ENCODE measurements around the gene IRX3.
"Not testable (repeated sequence)": the region's sequence is repeated elsewhere in the genome, so short reads cannot be mapped to it uniquely, and the experiment has no call there.

The IRX3 gene

DNA sequence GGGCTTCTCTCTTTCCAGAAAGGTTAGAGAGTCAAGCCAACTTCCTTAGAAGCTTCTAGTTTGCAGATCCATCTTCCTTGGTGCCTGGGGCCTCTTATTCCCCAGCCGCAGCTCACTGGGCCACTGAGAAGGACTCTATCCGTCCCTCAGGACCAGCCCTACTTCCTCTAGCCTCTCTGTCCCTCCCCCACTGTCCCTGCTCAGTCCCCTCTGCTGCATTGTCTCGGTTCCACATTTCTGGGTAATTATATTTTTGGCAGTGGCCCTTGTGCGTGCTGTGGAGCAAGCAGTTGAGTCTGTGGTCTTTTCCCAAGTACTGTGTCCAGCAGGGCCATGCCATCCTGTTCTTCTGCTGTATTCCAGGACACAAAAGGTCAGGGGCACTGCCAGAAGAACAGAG is 17.8 kb downstream of the IRX3 start:
- Histone ChIP-seq H3K9me3 (ENCODE audit: control insufficient read depth in 1 of 2, low read length in 2 of 2) (peaks cover 0 to 7% of the 10 kb centered on the region in 2 donors), H3K36me3 (ENCODE audit: control insufficient read depth in 1 of 2, insufficient read depth in 2 of 2, low read length in 2 of 2) (no peaks in the 10 kb centered on the region), H3K4me3 (ENCODE audit: low read depth in 1 of 2, low read length in 2 of 2) (no peak overlapping the region), H3K27me3 (ENCODE audit: low read depth, low read length) (no peaks in the 10 kb centered on the region), H3K27ac (ENCODE audit: low read length) (no peak overlapping the region), H3K4me1 (ENCODE audit: control insufficient read depth in 1 of 2, insufficient read depth in 2 of 2, low read length in 2 of 2) (no peaks in the 10 kb centered on the region)

DNA sequence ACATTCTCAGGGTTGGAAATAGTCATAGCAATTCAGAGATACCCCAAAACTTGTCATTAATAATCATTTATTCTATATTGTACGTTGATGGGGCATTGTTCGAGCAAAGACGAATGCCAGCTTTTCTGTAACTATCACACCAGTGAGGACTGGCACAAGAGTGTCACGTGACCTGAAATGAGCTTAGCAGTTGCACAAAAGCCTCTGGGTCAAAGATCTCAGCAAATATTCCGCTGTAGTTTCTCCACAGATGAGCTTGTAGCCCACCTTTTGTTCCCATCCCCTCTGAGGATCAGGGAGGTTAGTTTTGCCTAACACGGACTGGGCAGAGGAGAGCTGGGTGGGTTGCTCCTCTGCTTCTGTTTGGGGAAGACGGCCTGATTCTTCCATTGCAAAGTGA is 18.2 kb downstream of the IRX3 start:
- Histone ChIP-seq H3K27me3 (ENCODE audit: low read depth, low read length) (no peaks in the 10 kb centered on the region), H3K36me3 (ENCODE audit: control insufficient read depth in 1 of 2, insufficient read depth in 2 of 2, low read length in 2 of 2) (no peaks in the 10 kb centered on the region), H3K4me3 (ENCODE audit: low read depth in 1 of 2, low read length in 2 of 2) (no peak overlapping the region), H3K27ac (ENCODE audit: low read length) (no peak overlapping the region), H3K9me3 (ENCODE audit: control insufficient read depth in 1 of 2, low read length in 2 of 2) (peaks cover 0 to 7% of the 10 kb centered on the region in 2 donors), H3K4me1 (ENCODE audit: control insufficient read depth in 1 of 2, insufficient read depth in 2 of 2, low read length in 2 of 2) (no peaks in the 10 kb centered on the region)

GRCh38 chr16:54266363-54266955 is 20.1 kb downstream of the IRX3 start:
- H3K27ac ChIP-seq (ENCODE audit: low read length) = no peak overlapping the region
- H3K27me3 ChIP-seq (ENCODE audit: low read depth, low read length) = no peaks in the 10 kb centered on the region
- no peak overlapping the region for H3K4me3 ChIP-seq (ENCODE audit: low read depth in 1 of 2, low read length in 2 of 2)
- H3K36me3 ChIP-seq (ENCODE audit: control insufficient read depth in 1 of 2, insufficient read depth in 2 of 2, low read length in 2 of 2) = no peaks in the 10 kb centered on the region
- H3K4me1 ChIP-seq (ENCODE audit: control insufficient read depth in 1 of 2, insufficient read depth in 2 of 2, low read length in 2 of 2) = no peaks in the 10 kb centered on the region
- peaks cover 0 to 4% of the 10 kb centered on the region in 2 donors for H3K9me3 ChIP-seq (ENCODE audit: control insufficient read depth in 1 of 2, low read length in 2 of 2)

GRCh38 chr16:54265575-54266107 is 20.9 kb downstream of the IRX3 start:
- Histone ChIP-seq H3K9me3 (ENCODE audit: control insufficient read depth in 1 of 2, low read length in 2 of 2) (peaks cover 0 to 4% of the 10 kb centered on the region in 2 donors), H3K27ac (ENCODE audit: low read length) (no peak overlapping the region), H3K4me1 (ENCODE audit: control insufficient read depth in 1 of 2, insufficient read depth in 2 of 2, low read length in 2 of 2) (no peaks in the 10 kb centered on the region), H3K36me3 (ENCODE audit: control insufficient read depth in 1 of 2, insufficient read depth in 2 of 2, low read length in 2 of 2) (no peaks in the 10 kb centered on the region), H3K27me3 (ENCODE audit: low read depth, low read length) (no peaks in the 10 kb centered on the region), H3K4me3 (ENCODE audit: low read depth in 1 of 2, low read length in 2 of 2) (no peak overlapping the region)

DNA sequence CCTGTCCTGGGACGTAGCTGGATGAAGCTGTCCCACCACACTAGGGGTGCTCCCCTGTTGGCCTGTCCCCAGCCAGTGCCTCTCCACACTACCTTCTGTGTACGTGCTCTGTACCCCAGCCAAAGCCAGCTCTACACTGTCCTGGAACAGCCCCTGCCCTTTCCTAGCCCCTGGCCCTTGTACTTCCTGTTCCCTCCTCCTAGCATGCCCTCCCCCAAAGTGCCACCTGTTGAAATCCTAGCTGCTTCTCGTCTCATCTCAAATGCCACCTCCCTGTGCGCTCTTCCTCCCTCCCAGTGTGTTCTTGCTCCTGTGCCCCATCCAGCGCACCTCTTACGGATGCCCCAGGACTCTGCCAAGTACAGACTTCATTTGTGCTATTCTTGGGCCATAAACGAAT is 33.5 kb downstream of the IRX3 start:
- H3K36me3 ChIP-seq (ENCODE audit: control insufficient read depth in 1 of 2, insufficient read depth in 2 of 2, low read length in 2 of 2) = no peaks in the 10 kb centered on the region
- H3K4me3 ChIP-seq (ENCODE audit: low read depth in 1 of 2, low read length in 2 of 2) = no peak overlapping the region
- H3K27ac ChIP-seq (ENCODE audit: low read length) = no peak overlapping the region
- no peaks in the 10 kb centered on the region for H3K9me3 ChIP-seq (ENCODE audit: control insufficient read depth in 1 of 2, low read length in 2 of 2)
- H3K27me3 ChIP-seq (ENCODE audit: low read depth, low read length) = no peaks in the 10 kb centered on the region
- H3K4me1 ChIP-seq (ENCODE audit: control insufficient read depth in 1 of 2, insufficient read depth in 2 of 2, low read length in 2 of 2) = no peaks in the 10 kb centered on the region

GRCh38 chr16:54248863-54249710 is 37.5 kb downstream of the IRX3 start:
- H3K27ac ChIP-seq (ENCODE audit: low read length) = no peak overlapping the region
- no peaks in the 10 kb centered on the region for H3K9me3 ChIP-seq (ENCODE audit: control insufficient read depth in 1 of 2, low read length in 2 of 2)

GRCh38 chr16:54247705-54248104 is 38.9 kb downstream of the IRX3 start:
- H3K9me3 ChIP-seq (ENCODE audit: control insufficient read depth in 1 of 2, low read length in 2 of 2); H3K27me3 ChIP-seq (ENCODE audit: low read depth, low read length); H3K27ac ChIP-seq (ENCODE audit: low read length); H3K4me3 ChIP-seq (ENCODE audit: low read depth in 1 of 2, low read length in 2 of 2); H3K36me3 ChIP-seq (ENCODE audit: control insufficient read depth in 1 of 2, insufficient read depth in 2 of 2, low read length in 2 of 2); H3K4me1 ChIP-seq (ENCODE audit: control insufficient read depth in 1 of 2, insufficient read depth in 2 of 2, low read length in 2 of 2): not testable (repeated sequence)

More at GRCh38 chr16:54248863-54249710, 37.5 kb downstream of the IRX3 start:
- Histone ChIP-seq H3K4me1 (ENCODE audit: control insufficient read depth in 1 of 2, insufficient read depth in 2 of 2, low read length in 2 of 2) (no peaks in the 10 kb centered on the region), H3K27me3 (ENCODE audit: low read depth, low read length) (no peaks in the 10 kb centered on the region), H3K4me3 (ENCODE audit: low read depth in 1 of 2, low read length in 2 of 2) (no peak overlapping the region), H3K36me3 (ENCODE audit: control insufficient read depth in 1 of 2, insufficient read depth in 2 of 2, low read length in 2 of 2) (no peaks in the 10 kb centered on the region)

DNA sequence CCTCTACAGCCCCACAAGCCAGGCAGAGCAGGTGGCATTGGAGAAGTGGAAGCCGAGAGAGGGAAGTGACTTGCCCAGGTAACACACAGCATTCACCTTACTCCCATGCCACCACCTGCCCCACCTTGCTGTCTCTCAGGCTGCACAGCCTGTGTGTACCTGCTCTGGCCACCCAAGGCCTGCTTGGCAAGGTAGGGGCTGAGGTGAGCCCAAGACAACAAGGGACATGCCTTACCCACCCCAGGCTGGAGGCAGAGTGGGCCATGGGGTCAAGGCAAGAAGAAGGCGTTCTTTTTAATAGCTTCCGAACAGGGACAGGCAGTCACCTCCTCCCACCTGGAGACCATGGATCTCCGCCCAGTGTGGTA is 40.1 kb downstream of the IRX3 start:
- Histone ChIP-seq H3K27me3 (ENCODE audit: low read depth, low read length) (no peaks in the 10 kb centered on the region), H3K27ac (ENCODE audit: low read length) (no peak overlapping the region), H3K36me3 (ENCODE audit: control insufficient read depth in 1 of 2, insufficient read depth in 2 of 2, low read length in 2 of 2) (no peaks in the 10 kb centered on the region), H3K4me3 (ENCODE audit: low read depth in 1 of 2, low read length in 2 of 2) (no peak overlapping the region), H3K9me3 (ENCODE audit: control insufficient read depth in 1 of 2, low read length in 2 of 2) (no peaks in the 10 kb centered on the region), H3K4me1 (ENCODE audit: control insufficient read depth in 1 of 2, insufficient read depth in 2 of 2, low read length in 2 of 2) (no peaks in the 10 kb centered on the region)

GRCh38 chr16:54245788-54246453 is 40.7 kb downstream of the IRX3 start:
- Histone ChIP-seq H3K9me3 (ENCODE audit: control insufficient read depth in 1 of 2, low read length in 2 of 2) (no peaks in the 10 kb centered on the region), H3K36me3 (ENCODE audit: control insufficient read depth in 1 of 2, insufficient read depth in 2 of 2, low read length in 2 of 2) (no peaks in the 10 kb centered on the region), H3K27me3 (ENCODE audit: low read depth, low read length) (no peaks in the 10 kb centered on the region), H3K4me3 (ENCODE audit: low read depth in 1 of 2, low read length in 2 of 2) (no peak overlapping the region), H3K4me1 (ENCODE audit: control insufficient read depth in 1 of 2, insufficient read depth in 2 of 2, low read length in 2 of 2) (peaks cover 0 to 2% of the 10 kb centered on the region in 2 donors), H3K27ac (ENCODE audit: low read length) (no peak overlapping the region)

- Histone ChIP-seq H3K4me1 (ENCODE audit: control insufficient read depth in 1 of 2, insufficient read depth in 2 of 2, low read length in 2 of 2) (peaks cover 0 to 15% of the 10 kb centered on the region in 2 donors), H3K9me3 (ENCODE audit: control insufficient read depth in 1 of 2, low read length in 2 of 2) (no peaks in the 10 kb centered on the region), H3K27ac (ENCODE audit: low read length) (no peak overlapping the region), H3K27me3 (ENCODE audit: low read depth, low read length) (no peaks in the 10 kb centered on the region), H3K36me3 (ENCODE audit: control insufficient read depth in 1 of 2, insufficient read depth in 2 of 2, low read length in 2 of 2) (no peaks in the 10 kb centered on the region), H3K4me3 (ENCODE audit: low read depth in 1 of 2, low read length in 2 of 2) (no peak overlapping the region)
Observed at GRCh38 chr16:54244061-54244886, 42.3 kb downstream of the IRX3 start.

DNA sequence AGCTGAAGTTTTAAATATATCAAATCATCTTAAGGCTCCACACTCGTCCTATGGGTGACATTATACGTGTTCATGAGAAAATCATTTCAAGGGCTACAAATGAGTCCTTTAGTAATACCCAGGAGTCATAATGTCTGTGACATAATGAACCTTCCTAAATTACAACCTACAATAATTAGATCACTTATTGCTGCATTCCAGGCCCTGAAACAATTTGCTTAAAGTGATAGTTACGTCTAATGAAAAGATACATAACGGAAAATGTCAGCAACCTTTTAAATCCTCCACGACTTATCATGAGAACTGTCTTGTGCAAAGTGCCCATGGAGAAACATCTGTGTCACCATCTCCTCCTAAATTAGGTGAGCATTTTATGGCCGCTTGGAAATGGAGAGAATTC is 43.4 kb downstream of the IRX3 start:
- Histone ChIP-seq H3K4me1 (ENCODE audit: control insufficient read depth in 1 of 2, insufficient read depth in 2 of 2, low read length in 2 of 2) (peaks cover 0 to 15% of the 10 kb centered on the region in 2 donors), H3K9me3 (ENCODE audit: control insufficient read depth in 1 of 2, low read length in 2 of 2) (no peaks in the 10 kb centered on the region)

More for the DNA sequence above, 43.4 kb downstream of the IRX3 start:
- H3K27me3 ChIP-seq (ENCODE audit: low read depth, low read length) = no peaks in the 10 kb centered on the region
- H3K36me3 ChIP-seq (ENCODE audit: control insufficient read depth in 1 of 2, insufficient read depth in 2 of 2, low read length in 2 of 2) = no peaks in the 10 kb centered on the region
- no peak overlapping the region for H3K4me3 ChIP-seq (ENCODE audit: low read depth in 1 of 2, low read length in 2 of 2)
- no peak overlapping the region for H3K27ac ChIP-seq (ENCODE audit: low read length)

Measured in muscle layer of duodenum (tissue), 2 donors.